Vagina (tissue), 2 donors: ENCODE measurements around the gene CUTC.

ENCODE experiments used
- POLR2A ChIP-seq, 2 donors: fragments of 450-650 bp; IDR thresholded peaks; one replicate each; pipeline ENCODE4 v1.6.1; 2017; ENCODE audit warnings: antibody characterized with exemption in 2 of 2, mild to moderate bottlenecking in 2 of 2, moderate library complexity in 2 of 2
- TF ChIP-seq, protein P1 (sequence below), 3 experiments: fragments of 450-650 bp in 2 of 3; fragments of 200-600 bp in 1 of 3; sonication (generic) in 1 of 3; IDR thresholded peaks; one replicate each; pipeline ENCODE4 v1.5.1; 2017 to 2019; ENCODE audit warnings: antibody characterized with exemption in 3 of 3, mild to moderate bottlenecking in 2 of 3, moderate library complexity in 2 of 3

DNA sequence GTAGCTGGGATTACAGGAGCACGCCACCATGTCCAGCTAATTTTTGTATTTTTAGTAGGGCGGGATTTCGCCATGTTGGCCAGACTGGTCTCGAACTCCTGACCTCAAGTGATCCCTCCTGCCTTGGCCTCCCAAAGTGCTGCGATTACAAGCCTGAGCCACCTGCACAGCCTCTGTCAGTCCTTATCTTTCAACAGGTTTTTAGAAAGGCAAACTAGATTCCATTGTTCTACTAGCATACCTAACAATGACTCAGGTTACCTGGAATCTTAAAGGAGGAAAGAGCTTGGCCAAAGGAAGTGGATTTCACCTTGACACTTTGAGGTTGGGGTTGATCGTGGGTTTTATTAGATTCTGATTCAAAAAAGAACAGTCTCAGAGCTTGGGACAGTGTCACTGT lies 53.6 kb downstream of the CUTC start:
- TF ChIP-seq, protein P1, sequence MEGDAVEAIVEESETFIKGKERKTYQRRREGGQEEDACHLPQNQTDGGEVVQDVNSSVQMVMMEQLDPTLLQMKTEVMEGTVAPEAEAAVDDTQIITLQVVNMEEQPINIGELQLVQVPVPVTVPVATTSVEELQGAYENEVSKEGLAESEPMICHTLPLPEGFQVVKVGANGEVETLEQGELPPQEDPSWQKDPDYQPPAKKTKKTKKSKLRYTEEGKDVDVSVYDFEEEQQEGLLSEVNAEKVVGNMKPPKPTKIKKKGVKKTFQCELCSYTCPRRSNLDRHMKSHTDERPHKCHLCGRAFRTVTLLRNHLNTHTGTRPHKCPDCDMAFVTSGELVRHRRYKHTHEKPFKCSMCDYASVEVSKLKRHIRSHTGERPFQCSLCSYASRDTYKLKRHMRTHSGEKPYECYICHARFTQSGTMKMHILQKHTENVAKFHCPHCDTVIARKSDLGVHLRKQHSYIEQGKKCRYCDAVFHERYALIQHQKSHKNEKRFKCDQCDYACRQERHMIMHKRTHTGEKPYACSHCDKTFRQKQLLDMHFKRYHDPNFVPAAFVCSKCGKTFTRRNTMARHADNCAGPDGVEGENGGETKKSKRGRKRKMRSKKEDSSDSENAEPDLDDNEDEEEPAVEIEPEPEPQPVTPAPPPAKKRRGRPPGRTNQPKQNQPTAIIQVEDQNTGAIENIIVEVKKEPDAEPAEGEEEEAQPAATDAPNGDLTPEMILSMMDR (IDR thresholded peaks at IDR 0.05), result no peak
- no peak for TF ChIP-seq POLR2A (IDR thresholded peaks at IDR 0.05)
